H1 (cell line): ENCODE measurements around the gene NCEH1. TPM values are rescaled to one million over a fixed set of nuclear protein-coding genes. Genes with fewer than 3 reads are reported as not detected.

Experiments
- CTCF ChIA-PET: fragments of 300-600 bp; sonication (Branson Sonifier 250); formaldehyde crosslinking; loops from one replicate; lab custom pipeline; 2021; ENCODE audit not compliant: partially characterized antibody; lab: Charles Lee
- POLR2A ChIA-PET: fragments of 300-600 bp; sonication (Branson Sonifier 250); formaldehyde crosslinking; loops from one replicate; lab custom pipeline; 2021; ENCODE audit warnings: inconsistent platforms; ENCODE audit not compliant: partially characterized antibody; lab: Charles Lee
- DNase-seq, 2 experiments: peaks; one replicate each; pipeline versions ENCODE4 v3.0.0 to v3.0.0-alpha.2; 2010 to 2022; ENCODE audit warnings: low spot score in 2 of 2, low read depth in 1 of 2, mixed read lengths in 1 of 2
- FAIRE-seq: peaks from 2 replicates; lab custom pipeline; 2011; peaks lifted over from hg19 to GRCh38; lab: Jason Lieb, UNC
- H2AFZ ChIP-seq: 2 replicates; pipeline ENCODE4 v1.8.1; 2012; ENCODE audit warnings: low read length, inconsistent platforms
- H2AK5ac ChIP-seq: 2 replicates; pipeline ENCODE4 v1.6.1; 2013; ENCODE audit warnings: low read depth, low read length
- H2BK120ac ChIP-seq: replicated peaks from 2 replicates; pipeline ENCODE3; 2013; ENCODE audit warnings: low read depth, low read length, inconsistent platforms
- H2BK12ac ChIP-seq: 2 replicates; pipeline ENCODE4 v1.6.1; 2013; ENCODE audit warnings: low read depth, low read length
- H2BK15ac ChIP-seq: 2 replicates; pipeline ENCODE4 v1.6.1; 2013; ENCODE audit warnings: low read length
- H2BK20ac ChIP-seq: 2 replicates; pipeline ENCODE4 v1.6.1; 2013; ENCODE audit warnings: low read length
- H2BK5ac ChIP-seq: 2 replicates; pipeline ENCODE4 v1.6.1; 2013; ENCODE audit warnings: low read depth, low read length
- H3K14ac ChIP-seq: 2 replicates; pipeline ENCODE4 v1.6.1; 2013; ENCODE audit warnings: inconsistent platforms; ENCODE audit not compliant: insufficient read length
- H3K18ac ChIP-seq: 2 replicates; pipeline ENCODE4 v1.6.1; 2013; ENCODE audit warnings: low read length; ENCODE audit errors: extremely low read depth
- H3K23ac ChIP-seq: 2 replicates; pipeline ENCODE4 v1.6.1; 2013; ENCODE audit warnings: inconsistent platforms; ENCODE audit not compliant: insufficient read length
- H3K23me2 ChIP-seq: 2 replicates; pipeline ENCODE4 v1.6.1; 2013; ENCODE audit warnings: low read depth, low read length
- H3K27ac ChIP-seq: 2 replicates; pipeline ENCODE4 v1.6.1; 2011; ENCODE audit warnings: low read depth, low read length, inconsistent platforms
- H3K27me3 ChIP-seq, 4 experiments: replicated peaks in 1 of 4; 1 replicate in 1 of 4; 2 replicates in 3 of 4; pipeline versions ENCODE4 v1.6.1 to v1.8.1; 2011 to 2013; ENCODE audit warnings: low read length in 3 of 4, mild to moderate bottlenecking in 3 of 4, inconsistent platforms in 2 of 4, mixed read lengths in 2 of 4, moderate library complexity in 1 of 4; ENCODE audit not compliant: control insufficient read depth in 3 of 4, insufficient read depth in 3 of 4; ENCODE audit errors: extremely low read depth in 1 of 4
- H3K36me3 ChIP-seq, 4 experiments: 2 replicates each; pipeline versions ENCODE4 v1.6.1 to v1.8.1; 2011 to 2013; ENCODE audit warnings: mild to moderate bottlenecking in 4 of 4, low read length in 3 of 4, moderate library complexity in 2 of 4, control low read depth in 1 of 4, inconsistent platforms in 1 of 4; ENCODE audit not compliant: insufficient read depth in 4 of 4, control insufficient read depth in 2 of 4
- H3K4ac ChIP-seq: replicated peaks from 2 replicates; pipeline ENCODE3; 2013; ENCODE audit warnings: low read length, low read depth, mixed read lengths, inconsistent platforms; ENCODE audit not compliant: insufficient read length
- H3K4me1 ChIP-seq, 4 experiments: replicated peaks in 1 of 4; 1 replicate in 1 of 4; 2 replicates in 3 of 4; pipeline versions ENCODE4 v1.6.1 to v1.8.1; 2011 to 2013; ENCODE audit warnings: low read length in 3 of 4, inconsistent platforms in 2 of 4, mixed read lengths in 1 of 4; ENCODE audit not compliant: insufficient read depth in 4 of 4, control insufficient read depth in 3 of 4
- H3K4me2 ChIP-seq, 2 experiments: 2 replicates each; pipeline versions ENCODE4 v1.6.1 to v1.8.1; 2011 to 2013; ENCODE audit warnings: low read depth in 2 of 2, low read length in 2 of 2, control low read depth in 1 of 2, inconsistent platforms in 1 of 2, mild to moderate bottlenecking in 1 of 2; ENCODE audit not compliant: insufficient read depth in 1 of 2
- H3K4me3 ChIP-seq, 4 experiments: fragments of 200-600, 300-600 bp in 1 of 4; sonication (generic), shearing (Covaris generic), sonication (Bioruptor Twin) in 1 of 4; 2 replicates each; pipeline versions ENCODE4 v1.5.1 to v1.8.1; 2011 to 2016; ENCODE audit warnings: low read length in 4 of 4, low read depth in 3 of 4, control low read depth in 2 of 4, inconsistent platforms in 2 of 4, mild to moderate bottlenecking in 2 of 4, mixed read lengths in 1 of 4, moderate library complexity in 1 of 4; ENCODE audit not compliant: insufficient read depth in 2 of 4; ENCODE audit errors: extremely low read depth in 1 of 4
- H3K56ac ChIP-seq: replicated peaks from 2 replicates; pipeline ENCODE3; 2013; ENCODE audit warnings: low read depth, mild to moderate bottlenecking, mixed read lengths, low read length, inconsistent platforms; ENCODE audit not compliant: insufficient read length
- H3K79me1 ChIP-seq: 2 replicates; pipeline ENCODE4 v1.6.1; 2013; ENCODE audit warnings: low read depth, low read length, control low read depth
- H3K79me2 ChIP-seq, 2 experiments: 2 replicates each; pipeline versions ENCODE4 v1.6.1 to v1.8.1; 2012 to 2013; ENCODE audit warnings: low read length in 2 of 2, mild to moderate bottlenecking in 2 of 2, inconsistent platforms in 1 of 2; ENCODE audit not compliant: insufficient read depth in 2 of 2, control insufficient read depth in 1 of 2
- H3K9ac ChIP-seq, 4 experiments: replicated peaks in 1 of 4; 1 replicate in 1 of 4; 2 replicates in 3 of 4; pipeline versions ENCODE4 v1.6.1 to v1.8.1; 2011 to 2013; ENCODE audit warnings: low read depth in 3 of 4, low read length in 3 of 4, control low read depth in 2 of 4, mild to moderate bottlenecking in 2 of 4, moderate library complexity in 2 of 4, inconsistent platforms in 1 of 4; ENCODE audit errors: extremely low read depth in 1 of 4
- H3K9me3 ChIP-seq, 2 experiments: 2 replicates each; pipeline versions ENCODE4 v1.6.1 to v1.8.1; 2012 to 2013; ENCODE audit warnings: mild to moderate bottlenecking in 2 of 2, moderate library complexity in 2 of 2, control low read depth in 1 of 2, inconsistent platforms in 1 of 2, low read depth in 1 of 2, low read length in 1 of 2, mixed read lengths in 1 of 2; ENCODE audit not compliant: insufficient read depth in 2 of 2
- H4K20me1 ChIP-seq, 2 experiments: replicated peaks in 1 of 2; 2 replicates each; pipeline versions ENCODE3 to v1.8.1; 2011 to 2013; ENCODE audit warnings: inconsistent platforms in 2 of 2, low read length in 2 of 2, mild to moderate bottlenecking in 1 of 2; ENCODE audit not compliant: insufficient read depth in 2 of 2, control insufficient read depth in 1 of 2
- H4K5ac ChIP-seq: 2 replicates; pipeline ENCODE4 v1.6.1; 2013; ENCODE audit warnings: low read length, low read depth, mixed read lengths, inconsistent platforms; ENCODE audit not compliant: insufficient read length
- H4K8ac ChIP-seq: 2 replicates; pipeline ENCODE4 v1.8.0; 2013; ENCODE audit warnings: mild to moderate bottlenecking, moderate library complexity, low read length, inconsistent platforms; ENCODE audit not compliant: insufficient read depth; ENCODE audit errors: extremely low read depth
- H4K91ac ChIP-seq: replicated peaks from 2 replicates; pipeline ENCODE3; 2013; ENCODE audit warnings: low read length, mixed read lengths, inconsistent platforms; ENCODE audit not compliant: insufficient read length
- ASH2L ChIP-seq: fragments of 200-600, 300-600 bp; sonication (generic); IDR thresholded peaks from one replicate; pipeline ENCODE4 v1.7.1; 2017; ENCODE audit warnings: low read length
- BACH1 ChIP-seq: IDR thresholded peaks from 2 replicates; pipeline ENCODE4 v1.6.1; 2012; ENCODE audit warnings: low read length, improper control_type of control experiment
- BCL11A ChIP-seq, 2 experiments: IDR thresholded peaks; one replicate each; pipeline ENCODE4 v1.6.1; 2011; ENCODE audit warnings: low read depth in 2 of 2, low read length in 2 of 2, mild to moderate bottlenecking in 2 of 2
- BRCA1 ChIP-seq: IDR thresholded peaks from 2 replicates; pipeline ENCODE4 v1.6.1; 2012; ENCODE audit warnings: low read depth, low read length, improper control_type of control experiment
- CHD2 ChIP-seq: IDR thresholded peaks from 2 replicates; pipeline ENCODE4 v1.6.1; 2012; ENCODE audit warnings: low read length, improper control_type of control experiment
- EP300 ChIP-seq, 2 experiments: IDR thresholded peaks; 1 replicate in 1 of 2; 2 replicates in 1 of 2; pipeline ENCODE4 v1.6.1; 2011 to 2012; ENCODE audit warnings: low read depth in 2 of 2, low read length in 2 of 2, mild to moderate bottlenecking in 2 of 2, borderline replicate concordance in 1 of 2, inconsistent platforms in 1 of 2, moderate library complexity in 1 of 2
- EZH2 ChIP-seq: fragments of 200-600 bp; sonication (generic); IDR thresholded peaks from 2 replicates; pipeline ENCODE4 v1.7.1; 2012; ENCODE audit warnings: low read depth, mild to moderate bottlenecking, moderate library complexity, low read length, inconsistent platforms; ENCODE audit not compliant: severe bottlenecking
- POU5F1 ChIP-seq: IDR thresholded peaks from 2 replicates; pipeline ENCODE4 v1.6.1; 2011; ENCODE audit warnings: low read depth, mild to moderate bottlenecking, low read length, moderate library complexity
- RXRA ChIP-seq: IDR thresholded peaks from 2 replicates; pipeline ENCODE4 v1.6.1; 2011; ENCODE audit warnings: low read depth, mild to moderate bottlenecking, low read length, moderate library complexity; ENCODE audit not compliant: insufficient read depth
- WGBS, 2 experiments: shearing (Covaris generic) in 1 of 2; methylation state at CpG; one replicate each; pipeline versions ENCODE4 v1.1.6 to v1.1.7; 2013 to 2015; ENCODE audit warnings: low lambda C conversion rate in 2 of 2, mixed read lengths in 2 of 2, inconsistent platforms in 1 of 2, low coverage in 1 of 2, missing lambda C conversion rate in 1 of 2; ENCODE audit not compliant: insufficient replicate concordance in 2 of 2, insufficient coverage in 1 of 2, insufficient read length in 1 of 2; ENCODE audit errors: extremely low coverage in 1 of 2, missing lambda C conversion rate in 1 of 2; 5-methylcytosine and 5-hydroxymethylcytosine counted together
- polyA plus RNA-seq, 7 experiments: library from polyadenylated mRNA; depleted of rRNA in 3 of 7; stranded (reverse) in 5 of 7; unstranded in 2 of 7; fragments of >200 nt in 5 of 7; fragments of 200-250 nt in 2 of 7; gene quantifications; 1 replicate in 5 of 7; 2 replicates in 1 of 7; 4 replicates in 1 of 7; pipeline versions ENCODE4 v1.2.1 to v1.2.3, GENCODE V29; 2011 to 2013; ENCODE audit warnings: missing spikeins in 2 of 7, mixed read lengths in 2 of 7
- total RNA-seq: library from RNA; stranded (reverse); fragmentation: NEBNext Ultra II Directional; extraction: Animal tissue kit (Norgen Biotek cat#: 25700); gene quantifications from 2 replicates; pipeline ENCODE4 v1.2.1, GENCODE V29; 2021

The NCEH1 gene
- total and polyA plus RNA-seq, 2 of the 8 experiments (the other 6 are each of a cell fraction or from before 2014, with no cell fraction given), result 2.2 to 6.4 TPM

DNA sequence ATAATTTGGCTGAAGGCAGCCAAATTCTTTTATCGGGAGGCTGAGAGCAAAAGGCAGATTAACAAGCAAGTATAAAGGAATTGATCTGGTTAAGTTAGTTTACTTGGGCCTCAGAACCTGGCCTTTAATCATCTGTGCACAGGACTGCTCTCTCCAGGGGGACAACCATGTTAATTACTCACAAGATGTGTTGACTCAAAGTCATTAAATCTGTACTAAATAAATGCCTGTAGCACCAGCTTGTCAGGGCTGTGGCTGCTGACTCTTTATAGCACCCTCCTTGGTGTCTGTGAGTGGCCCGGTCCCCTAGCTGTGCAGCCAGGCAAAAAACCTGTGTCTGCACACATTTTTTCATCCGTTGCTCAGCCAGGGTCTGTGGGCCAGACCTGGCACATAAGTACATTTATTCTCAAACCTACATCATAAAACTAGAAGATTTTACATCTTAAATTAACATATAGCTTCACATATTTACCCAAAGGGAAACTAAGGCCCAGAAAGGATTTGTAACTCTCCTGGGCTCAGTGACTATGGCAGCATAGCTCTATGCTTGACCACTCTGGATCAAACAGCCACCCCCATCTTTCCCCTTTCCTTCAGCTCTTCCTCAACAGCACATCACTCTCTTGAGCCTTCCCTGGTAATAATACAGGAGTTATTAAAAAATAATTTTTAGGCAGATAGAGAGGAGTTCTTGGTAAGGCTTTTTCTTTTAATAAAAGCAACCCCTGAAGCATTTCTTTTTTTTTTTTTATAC is 51.4 kb downstream of the NCEH1 start:
- no peak for TF ChIP-seq BCL11A (IDR thresholded peaks at IDR 0.05; ENCODE audit: low read depth in 2 of 2, low read length in 2 of 2)
- TF ChIP-seq POU5F1, result no peak
- no peak for TF ChIP-seq BRCA1
- no peak for TF ChIP-seq CHD2
- TF ChIP-seq EZH2, result no peak
- TF ChIP-seq EP300 (IDR thresholded peaks at IDR 0.05; ENCODE audit: borderline replicate concordance in 1 of 2, low read depth in 2 of 2, low read length in 2 of 2), result no peak
- TF ChIP-seq ASH2L, result no peak
- no peak for TF ChIP-seq RXRA
- TF ChIP-seq BACH1, result no peak
- Histone ChIP-seq H2BK120ac (no peak overlapping the region), H2BK12ac (no peak overlapping the region), H3K4ac (no peak overlapping the region), H3K9me3 (no peaks in the 10 kb centered on the region), H3K4me3 (no peak overlapping the region), H3K27ac (no peak overlapping the region), H4K20me1 (no peaks in the 10 kb centered on the region), H3K23me2 (no peaks in the 10 kb centered on the region), H2AFZ (no peak overlapping the region), H2BK5ac (no peak overlapping the region), H3K18ac (no peak overlapping the region), H3K4me1 (peaks cover 0 to 2% (median 0%) of the 10 kb centered on the region in 4 experiments; a peak in 2 of 7 replicates), H3K27me3 (no peaks in the 10 kb centered on the region), H3K9ac (no peak overlapping the region), H2BK20ac (no peak overlapping the region), H3K14ac (no peak overlapping the region), H4K91ac (no peak overlapping the region), H2AK5ac (no peak overlapping the region), H4K8ac (no peak overlapping the region; the same call in 1 of the 2 replicates), H3K4me2 (no peak overlapping the region), H3K79me1 (no peaks in the 10 kb centered on the region), H3K36me3 (no peaks in the 10 kb centered on the region), H3K23ac (no peak overlapping the region), H3K56ac (no peak overlapping the region), H2BK15ac (no peak overlapping the region), H4K5ac (no peak overlapping the region), H3K79me2 (no peaks in the 10 kb centered on the region)
- ChIA-PET CTCF (interaction anchor here (0.6 to 3.4 kb wide), 8 partner anchors 8 to 722 kb away, joined by 3 to 26 read pairs (median 4); no protein-coding TSS in a partner anchor), POLR2A (no interaction called here)
- DNase-seq, result no peak
- 89% methylated on average over 3 of the region's 3 CpGs; no CpG with 5 or more reads in 1 of the 2 experiments for WGBS, 2 experiments
- no peak for FAIRE-seq
